K562 (cell line): ENCODE measurements around the gene CHMP2A. TPM values are rescaled to one million over a fixed set of nuclear protein-coding genes. Genes with fewer than 3 reads are reported as not detected.

ENCODE experiments used
- CHD7 ChIP-seq: fragments of 200-600 bp; sonication (generic); IDR thresholded peaks from one replicate; pipeline ENCODE4 v1.6.1; 2012; ENCODE audit warnings: mild to moderate bottlenecking, low read depth, low read length, inconsistent platforms
- FUS ChIP-seq: fragments of 200-400 bp; formaldehyde crosslinking; optimal IDR thresholded peaks from 2 replicates; pipeline ENCODE3; 2017; ENCODE audit warnings: low read depth, low read length
- HDAC6 ChIP-seq: IDR thresholded peaks from 2 replicates; pipeline ENCODE4 v1.6.1; 2012; ENCODE audit warnings: low read depth, mild to moderate bottlenecking, control low read depth, inconsistent platforms, low read length, moderate library complexity
- HMG20B ChIP-seq: fragments of 250-450 bp; sonication (Bioruptor Pico); IDR thresholded peaks from 2 replicates; pipeline ENCODE4 v1.5.0; 2021; ENCODE audit warnings: mild to moderate bottlenecking
- MBD2 ChIP-seq: sonication (generic); IDR thresholded peaks from 2 replicates; pipeline ENCODE4 v1.6.1; 2016; ENCODE audit warnings: low read depth, borderline replicate concordance
- MYBL2 ChIP-seq, 2 experiments: fragments of 450-650 bp in 1 of 2; sonication (generic) in 1 of 2; formaldehyde crosslinking in 1 of 2; IDR thresholded peaks; 2 replicates each; pipeline versions ENCODE4 v1.6.1 to v1.8.1; 2017 to 2022; ENCODE audit warnings: borderline replicate concordance in 1 of 2, inconsistent platforms in 1 of 2, low read depth in 1 of 2, mild to moderate bottlenecking in 1 of 2, missing genetic modification reagents in 1 of 2, moderate library complexity in 1 of 2
- SIN3B ChIP-seq: fragments of 450-650 bp; IDR thresholded peaks from 2 replicates; pipeline ENCODE4 v1.6.1; 2017; ENCODE audit warnings: low read depth, mild to moderate bottlenecking, moderate library complexity
- ZNF589 ChIP-seq: fragments of 200-800 bp; sonication (Bioruptor generic); IDR thresholded peaks from 2 replicates; pipeline ENCODE4 v1.6.1; 2016; ENCODE audit warnings: low read depth, missing genetic modification characterization, missing compliant biosample characterization
- polyA plus RNA-seq, 8 experiments: library from polyadenylated mRNA; depleted of rRNA in 4 of 8; stranded (reverse) in 5 of 8; unstranded in 3 of 8; fragments of >200 nt; fragmentation: Nextera tagmentation in 2 of 8; fragmentation: Illumina TruSeq in 1 of 8; extraction: Ambion mirVana in 2 of 8; extraction: Trizol in 1 of 8; gene quantifications; 2 replicates each; pipeline versions ENCODE4 v1.2.1 to v1.2.3, GENCODE V29; 2011 to 2014; ENCODE audit warnings: inconsistent platforms in 1 of 8, missing spikeins in 1 of 8
- total RNA-seq, 7 experiments: library from RNA; depleted of rRNA in 6 of 7; stranded (reverse); fragments of >200 nt in 6 of 7; fragmentation: Illumina TruSeq in 2 of 7; extraction: Trizol in 2 of 7; gene quantifications; 2 replicates each; pipeline versions ENCODE4 v1.2.1 to v1.2.3, GENCODE V29; 2011 to 2021; ENCODE audit warnings: low replicate concordance in 1 of 7
- TF ChIP-seq, protein P1 (sequence below): IDR thresholded peaks from 2 replicates; pipeline ENCODE4 v1.6.1; 2016; ENCODE audit warnings: missing genetic modification characterization, missing compliant biosample characterization
- TF ChIP-seq, protein P2 (sequence below): sonication (generic); formaldehyde crosslinking; IDR thresholded peaks from 2 replicates; pipeline ENCODE4 v1.8.0; 2022; ENCODE audit warnings: missing genetic modification reagents, mild to moderate bottlenecking, borderline replicate concordance

Gene CHMP2A
- total and polyA plus RNA-seq, 9 of the 15 experiments (the other 6 are each of a cell fraction or from before 2014, with no cell fraction given): 57.6 to 159 (median 87.2) TPM

DNA sequence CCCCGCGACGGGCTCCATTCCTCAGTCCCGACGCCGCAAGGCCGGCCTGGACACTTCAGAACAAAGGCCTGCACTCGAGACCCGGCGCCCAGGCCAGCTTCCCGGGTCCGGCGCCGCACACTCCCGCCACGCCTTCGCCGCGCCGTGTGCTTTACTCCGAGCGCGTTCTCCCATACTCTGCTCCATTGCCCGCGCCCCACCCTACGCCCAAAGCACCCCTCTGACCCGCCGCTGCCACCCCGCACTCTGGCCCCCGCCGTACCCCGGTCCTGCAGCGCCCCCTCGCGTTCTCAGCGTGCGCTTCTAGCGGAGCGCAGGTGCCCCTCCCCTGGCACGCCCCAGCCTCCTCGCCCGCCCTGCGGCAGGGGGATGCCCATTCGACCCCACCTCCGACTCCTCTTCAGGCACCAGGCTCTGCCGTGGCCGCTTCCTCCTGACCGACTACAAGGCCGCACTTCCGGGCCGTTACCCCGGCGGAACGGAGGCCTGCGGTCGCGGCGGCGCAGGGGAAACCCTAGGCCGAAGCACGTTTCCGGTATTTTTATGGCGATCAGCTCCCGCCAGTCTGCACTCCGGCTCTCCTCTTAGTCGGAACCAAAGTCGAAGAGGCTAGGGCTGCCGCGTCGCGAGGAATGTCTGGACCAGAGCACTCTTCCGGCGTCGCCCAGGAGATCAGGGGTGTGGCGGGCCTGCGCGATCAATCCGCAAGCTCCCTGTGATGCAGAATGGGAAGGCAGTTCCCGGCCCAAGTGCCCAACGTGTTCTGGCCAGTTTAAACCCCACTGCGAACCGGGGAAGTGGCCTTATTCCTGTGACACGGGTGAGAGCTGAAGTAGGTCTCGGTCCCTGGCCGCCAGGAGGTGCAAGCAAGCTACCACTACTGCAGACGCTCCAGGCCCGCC, 35.3 kb downstream of the CHMP2A start, which contains the start of gene ZBTB45 (continued):
- TF ChIP-seq, protein P1, sequence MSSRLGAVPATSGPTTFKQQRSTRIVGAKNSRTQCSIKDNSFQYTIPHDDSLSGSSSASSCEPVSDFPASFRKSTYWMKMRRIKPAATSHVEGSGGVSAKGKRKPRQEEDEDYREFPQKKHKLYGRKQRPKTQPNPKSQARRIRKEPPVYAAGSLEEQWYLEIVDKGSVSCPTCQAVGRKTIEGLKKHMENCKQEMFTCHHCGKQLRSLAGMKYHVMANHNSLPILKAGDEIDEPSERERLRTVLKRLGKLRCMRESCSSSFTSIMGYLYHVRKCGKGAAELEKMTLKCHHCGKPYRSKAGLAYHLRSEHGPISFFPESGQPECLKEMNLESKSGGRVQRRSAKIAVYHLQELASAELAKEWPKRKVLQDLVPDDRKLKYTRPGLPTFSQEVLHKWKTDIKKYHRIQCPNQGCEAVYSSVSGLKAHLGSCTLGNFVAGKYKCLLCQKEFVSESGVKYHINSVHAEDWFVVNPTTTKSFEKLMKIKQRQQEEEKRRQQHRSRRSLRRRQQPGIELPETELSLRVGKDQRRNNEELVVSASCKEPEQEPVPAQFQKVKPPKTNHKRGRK (tag): no peak
- TF ChIP-seq MBD2 (peak; percentile 87), HDAC6 (no peak), ZNF589 (CRISPR knock-in tag) (0 out of 2 replicates have a peak, but pooled peaks have one; percentile 20), CHD7 (no peak), HMG20B (CRISPR knock-in tag) (no peak), FUS (no peak), SIN3B (peak; percentile 99), MYBL2 (IDR thresholded peaks at IDR 0.05; ENCODE audit: low read depth) (peak; percentile 59; the same call in 1 of the 2 replicates), MYBL2 (CRISPR knock-in tag; IDR thresholded peaks at IDR 0.05; ENCODE audit: borderline replicate concordance) (no peak)
- TF ChIP-seq, protein P2, sequence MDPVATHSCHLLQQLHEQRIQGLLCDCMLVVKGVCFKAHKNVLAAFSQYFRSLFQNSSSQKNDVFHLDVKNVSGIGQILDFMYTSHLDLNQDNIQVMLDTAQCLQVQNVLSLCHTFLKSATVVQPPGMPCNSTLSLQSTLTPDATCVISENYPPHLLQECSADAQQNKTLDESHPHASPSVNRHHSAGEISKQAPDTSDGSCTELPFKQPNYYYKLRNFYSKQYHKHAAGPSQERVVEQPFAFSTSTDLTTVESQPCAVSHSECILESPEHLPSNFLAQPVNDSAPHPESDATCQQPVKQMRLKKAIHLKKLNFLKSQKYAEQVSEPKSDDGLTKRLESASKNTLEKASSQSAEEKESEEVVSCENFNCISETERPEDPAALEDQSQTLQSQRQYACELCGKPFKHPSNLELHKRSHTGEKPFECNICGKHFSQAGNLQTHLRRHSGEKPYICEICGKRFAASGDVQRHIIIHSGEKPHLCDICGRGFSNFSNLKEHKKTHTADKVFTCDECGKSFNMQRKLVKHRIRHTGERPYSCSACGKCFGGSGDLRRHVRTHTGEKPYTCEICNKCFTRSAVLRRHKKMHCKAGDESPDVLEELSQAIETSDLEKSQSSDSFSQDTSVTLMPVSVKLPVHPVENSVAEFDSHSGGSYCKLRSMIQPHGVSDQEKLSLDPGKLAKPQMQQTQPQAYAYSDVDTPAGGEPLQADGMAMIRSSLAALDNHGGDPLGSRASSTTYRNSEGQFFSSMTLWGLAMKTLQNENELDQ (CRISPR knock-in tag): no peak
